ENCODE results near the gene CELF1. TPM values are rescaled to one million over a fixed set of nuclear protein-coding genes. Genes with fewer than 3 reads are reported as not detected.

Gene CELF1
- total RNA-seq, 4 donors from 2014 or later = 69.6 to 151 (median 99.3) TPM

GRCh38 chr11:47478651-47479329, 74.1 kb downstream of the CELF1 start:
- DNase-seq (ENCODE audit: extremely low spot score) = no peak
- Histone ChIP-seq H3K9me3 (no peaks in the 10 kb centered on the region), H3K27ac (replicated peaks in 1 of 4) (no peak overlapping the region), H3K4me3 (no peak overlapping the region), H3K27me3 (no peaks in the 10 kb centered on the region), H3K36me3 (peaks cover 87 to 100% (median 99%) of the 10 kb centered on the region in 4 donors), H3K4me1 (peaks cover 0 to 10% (median 3%) of the 10 kb centered on the region in 4 donors)
- 90% methylated on average over 4 of the region's 5 CpGs for WGBS
- TF ChIP-seq POLR2AphosphoS5 (IDR thresholded peaks at IDR 0.05) (no peak), POLR2A (IDR thresholded peaks at IDR 0.05; ENCODE audit: low read depth) (no peak), EP300 (IDR thresholded peaks at IDR 0.05) (no peak), CTCF (IDR thresholded peaks at IDR 0.05) (no peak)
- intact Hi-C loops (cut with DNase I) = no loop called here

GRCh38 chr11:47477753-47478152, 75.2 kb downstream of the CELF1 start:
- Histone ChIP-seq H3K9me3 (no peaks in the 10 kb centered on the region), H3K36me3 (peaks cover 87 to 100% (median 99%) of the 10 kb centered on the region in 4 donors), H3K4me3 (no peak overlapping the region), H3K4me1 (peaks cover 0 to 10% (median 3%) of the 10 kb centered on the region in 4 donors), H3K27ac (replicated peaks in 1 of 4) (no peak overlapping the region), H3K27me3 (no peaks in the 10 kb centered on the region)
- no peak for DNase-seq (ENCODE audit: extremely low spot score)
- 75% methylated on average over 4 of the region's 4 CpGs for WGBS
- TF ChIP-seq EP300 (IDR thresholded peaks at IDR 0.05) (no peak), POLR2A (IDR thresholded peaks at IDR 0.05; ENCODE audit: low read depth) (no peak), POLR2AphosphoS5 (IDR thresholded peaks at IDR 0.05) (no peak)
- intact Hi-C loops (cut with DNase I) = no loop called here

GRCh38 chr11:47477323-47477722, 75.6 kb downstream of the CELF1 start:
- intact Hi-C loops (cut with DNase I) = no loop called here
- no peaks in the 10 kb centered on the region for H3K27me3 ChIP-seq
- no peak for TF ChIP-seq POLR2A (IDR thresholded peaks at IDR 0.05; ENCODE audit: low read depth)
- no peak for TF ChIP-seq CTCF (IDR thresholded peaks at IDR 0.05)
- TF ChIP-seq EP300 (IDR thresholded peaks at IDR 0.05) = no peak
- no peak for TF ChIP-seq POLR2AphosphoS5 (IDR thresholded peaks at IDR 0.05)
- H3K4me1 ChIP-seq = peaks cover 0 to 10% (median 3%) of the 10 kb centered on the region in 4 donors
- no peak overlapping the region for H3K4me3 ChIP-seq
- no peaks in the 10 kb centered on the region for H3K9me3 ChIP-seq
- peaks cover 87 to 100% (median 99%) of the 10 kb centered on the region in 4 donors for H3K36me3 ChIP-seq
- no peak for DNase-seq (ENCODE audit: extremely low spot score)
- H3K27ac ChIP-seq (replicated peaks in 1 of 4) = no peak overlapping the region

- intact Hi-C loops (cut with DNase I) = no loop called here
- Histone ChIP-seq H3K4me1 (peaks cover 31 to 60% (median 59%) of the 10 kb centered on the region in 4 donors), H3K27me3 (no peaks in the 10 kb centered on the region), H3K36me3 (peaks cover 41 to 72% (median 59%) of the 10 kb centered on the region in 4 donors), H3K4me3 (no peak overlapping the region), H3K9me3 (no peaks in the 10 kb centered on the region), H3K27ac (replicated peaks in 1 of 4) (peak overlapping the region; percentile 5 to 71 (median 42))
- no peak for DNase-seq (ENCODE audit: extremely low spot score)
- 68% methylated on average over 4 of the region's 4 CpGs for WGBS
- no peak for TF ChIP-seq POLR2AphosphoS5 (IDR thresholded peaks at IDR 0.05)
- TF ChIP-seq EP300 (IDR thresholded peaks at IDR 0.05) = no peak
- TF ChIP-seq CTCF (IDR thresholded peaks at IDR 0.05) = no peak
- no peak for TF ChIP-seq POLR2A (IDR thresholded peaks at IDR 0.05; ENCODE audit: low read depth)
These were observed 82.3 kb downstream of the CELF1 start for GRCh38 chr11:47470671-47471070.

- Histone ChIP-seq H3K27ac (replicated peaks in 1 of 4) (peak overlapping the region; percentile 63 to 75 (median 70)), H3K36me3 (peaks cover 30 to 61% (median 54%) of the 10 kb centered on the region in 4 donors), H3K9me3 (no peaks in the 10 kb centered on the region), H3K4me1 (peaks cover 35 to 71% (median 69%) of the 10 kb centered on the region in 4 donors), H3K4me3 (no peak overlapping the region), H3K27me3 (no peaks in the 10 kb centered on the region)
- 67% methylated on average over 7 of the region's 7 CpGs for WGBS
- no peak for TF ChIP-seq CTCF (IDR thresholded peaks at IDR 0.05)
- no peak for TF ChIP-seq EP300 (IDR thresholded peaks at IDR 0.05)
- TF ChIP-seq POLR2A (IDR thresholded peaks at IDR 0.05; ENCODE audit: low read depth) = no peak
- no peak for TF ChIP-seq POLR2AphosphoS5 (IDR thresholded peaks at IDR 0.05)
- intact Hi-C loops (cut with DNase I) = no loop called here
- DNase-seq (ENCODE audit: extremely low spot score) = no peak
These were observed 83.4 kb downstream of the CELF1 start for GRCh38 chr11:47469361-47470179.

Measured in esophagus muscularis mucosa (tissue), 4 donors.